Osteocyte (in vitro differentiated cells): ENCODE measurements around the gene SUCLG2. TPM values are rescaled to one million over a fixed set of nuclear protein-coding genes. Genes with fewer than 3 reads are reported as not detected.

Experiments
- DNase-seq: peaks from one replicate; pipeline ENCODE4 v3.0.0; 2021; ENCODE audit warnings: mixed read lengths; ENCODE audit not compliant: unreplicated experiment; ENCODE audit errors: extremely low spot score
- H3K27ac Mint-ChIP-seq: one replicate; pipeline ENCODE4 v1.8.0; 2021; ENCODE audit warnings: mild to moderate bottlenecking, mixed read lengths; ENCODE audit not compliant: unreplicated experiment
- H3K27me3 Mint-ChIP-seq: one replicate; pipeline ENCODE4 v1.8.0; 2021; ENCODE audit warnings: mixed read lengths; ENCODE audit not compliant: unreplicated experiment
- H3K36me3 Mint-ChIP-seq: one replicate; pipeline ENCODE4 v1.8.0; 2021; ENCODE audit warnings: mixed read lengths; ENCODE audit not compliant: unreplicated experiment
- H3K4me1 Mint-ChIP-seq: one replicate; pipeline ENCODE4 v1.8.0; 2021; ENCODE audit warnings: mixed read lengths; ENCODE audit not compliant: unreplicated experiment
- H3K4me3 Mint-ChIP-seq: one replicate; pipeline ENCODE4 v1.8.0; 2021; ENCODE audit warnings: mild to moderate bottlenecking, moderate library complexity, mixed read lengths; ENCODE audit not compliant: unreplicated experiment
- H3K9me3 Mint-ChIP-seq: one replicate; pipeline ENCODE4 v1.8.0; 2021; ENCODE audit warnings: mixed read lengths; ENCODE audit not compliant: unreplicated experiment
- total RNA-seq: library from RNA; stranded (reverse); gene quantifications from 2 replicates; pipeline ENCODE4 v1.2.1, GENCODE V29; 2021
- TF ChIP-seq, protein P1 (sequence below): fragments of 200-600 bp; sonication (generic); IDR thresholded peaks from 2 replicates; pipeline ENCODE4 v1.5.0; 2021; ENCODE audit warnings: antibody characterized with exemption, mild to moderate bottlenecking, moderate library complexity

Gene SUCLG2
- total RNA-seq, 1 donor from 2014 or later = 32.1 TPM

DNA sequence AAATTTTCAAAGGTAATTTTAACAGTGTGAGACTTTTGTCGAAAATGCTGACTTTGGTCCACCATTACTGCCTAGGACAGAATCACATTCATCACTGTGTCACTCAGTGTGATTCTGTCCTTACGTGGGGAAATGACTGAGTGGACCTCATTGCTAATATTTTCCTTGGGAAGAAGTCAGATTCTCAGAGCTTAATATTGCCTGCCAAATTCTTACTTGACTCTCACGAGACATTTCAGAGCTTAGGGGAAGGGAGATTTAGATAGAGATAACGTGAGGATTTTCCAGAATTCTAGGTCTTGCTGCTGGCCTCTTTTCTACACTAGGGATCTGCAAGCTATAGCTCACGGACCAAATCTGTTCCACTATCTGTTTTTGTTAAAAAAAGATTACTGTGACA lies 270.4 kb downstream of the SUCLG2 start:
- DNase-seq = no peak
- H3K27ac Mint-ChIP-seq = no peak overlapping the region
- no peak overlapping the region for H3K4me3 Mint-ChIP-seq
- H3K4me1 Mint-ChIP-seq = peaks cover 16% of the 10 kb centered on the region
- H3K36me3 Mint-ChIP-seq = peaks cover 8% of the 10 kb centered on the region
- TF ChIP-seq, protein P1, sequence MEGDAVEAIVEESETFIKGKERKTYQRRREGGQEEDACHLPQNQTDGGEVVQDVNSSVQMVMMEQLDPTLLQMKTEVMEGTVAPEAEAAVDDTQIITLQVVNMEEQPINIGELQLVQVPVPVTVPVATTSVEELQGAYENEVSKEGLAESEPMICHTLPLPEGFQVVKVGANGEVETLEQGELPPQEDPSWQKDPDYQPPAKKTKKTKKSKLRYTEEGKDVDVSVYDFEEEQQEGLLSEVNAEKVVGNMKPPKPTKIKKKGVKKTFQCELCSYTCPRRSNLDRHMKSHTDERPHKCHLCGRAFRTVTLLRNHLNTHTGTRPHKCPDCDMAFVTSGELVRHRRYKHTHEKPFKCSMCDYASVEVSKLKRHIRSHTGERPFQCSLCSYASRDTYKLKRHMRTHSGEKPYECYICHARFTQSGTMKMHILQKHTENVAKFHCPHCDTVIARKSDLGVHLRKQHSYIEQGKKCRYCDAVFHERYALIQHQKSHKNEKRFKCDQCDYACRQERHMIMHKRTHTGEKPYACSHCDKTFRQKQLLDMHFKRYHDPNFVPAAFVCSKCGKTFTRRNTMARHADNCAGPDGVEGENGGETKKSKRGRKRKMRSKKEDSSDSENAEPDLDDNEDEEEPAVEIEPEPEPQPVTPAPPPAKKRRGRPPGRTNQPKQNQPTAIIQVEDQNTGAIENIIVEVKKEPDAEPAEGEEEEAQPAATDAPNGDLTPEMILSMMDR = no peak
- peaks cover 7% of the 10 kb centered on the region for H3K9me3 Mint-ChIP-seq
- no peaks in the 10 kb centered on the region for H3K27me3 Mint-ChIP-seq

DNA sequence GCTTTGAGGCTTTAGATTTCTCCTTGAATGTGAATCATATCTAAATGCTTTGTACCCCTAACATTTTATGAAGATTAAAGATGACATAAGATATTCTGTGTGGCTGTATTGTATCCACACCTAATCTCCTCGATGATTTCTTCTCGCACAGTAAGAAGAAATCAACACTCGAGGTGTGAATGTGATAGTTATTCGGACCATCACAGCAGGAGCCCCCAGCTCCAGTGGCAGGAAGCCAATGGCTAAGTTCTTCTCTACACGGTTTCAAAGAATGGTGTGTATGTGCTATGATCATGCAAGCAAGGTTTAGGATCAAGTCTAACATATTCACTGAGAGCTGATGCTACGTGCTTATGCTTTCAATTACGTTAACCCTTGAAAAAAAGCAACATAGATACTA lies 271.0 kb downstream of the SUCLG2 start:
- no peak overlapping the region for H3K27ac Mint-ChIP-seq
- no peak for DNase-seq
- peaks cover 8% of the 10 kb centered on the region for H3K36me3 Mint-ChIP-seq
- H3K4me3 Mint-ChIP-seq = no peak overlapping the region
- peaks cover 4% of the 10 kb centered on the region for H3K9me3 Mint-ChIP-seq
- TF ChIP-seq, protein P1 = no peak
- no peaks in the 10 kb centered on the region for H3K27me3 Mint-ChIP-seq
- H3K4me1 Mint-ChIP-seq = peaks cover 16% of the 10 kb centered on the region

DNA sequence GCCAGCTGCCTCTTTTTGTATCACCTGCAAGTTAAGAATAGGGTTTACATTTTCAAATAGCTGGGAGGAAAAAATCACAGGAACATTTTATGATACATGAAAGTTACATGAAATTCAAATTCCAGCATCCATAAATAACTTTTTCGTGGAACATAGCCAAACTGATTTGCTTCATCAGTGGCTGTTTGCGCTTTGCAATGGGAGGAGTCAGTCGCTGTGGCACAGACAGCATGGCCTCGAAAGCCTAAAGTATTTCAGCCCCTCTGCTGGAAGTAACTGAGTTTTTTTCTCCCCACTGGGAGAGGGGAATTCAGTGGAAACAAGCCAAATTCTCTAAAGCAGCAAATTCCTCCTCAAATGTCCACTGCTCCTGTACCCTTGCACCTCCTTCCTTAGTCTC lies 271.9 kb downstream of the SUCLG2 start:
- DNase-seq = no peak
- Mint-ChIP-seq H3K27me3 (no peaks in the 10 kb centered on the region), H3K27ac (no peak overlapping the region), H3K36me3 (peaks cover 8% of the 10 kb centered on the region), H3K9me3 (peaks cover 4% of the 10 kb centered on the region), H3K4me1 (peaks cover 16% of the 10 kb centered on the region), H3K4me3 (no peak overlapping the region)
- TF ChIP-seq, protein P1 = no peak

DNA sequence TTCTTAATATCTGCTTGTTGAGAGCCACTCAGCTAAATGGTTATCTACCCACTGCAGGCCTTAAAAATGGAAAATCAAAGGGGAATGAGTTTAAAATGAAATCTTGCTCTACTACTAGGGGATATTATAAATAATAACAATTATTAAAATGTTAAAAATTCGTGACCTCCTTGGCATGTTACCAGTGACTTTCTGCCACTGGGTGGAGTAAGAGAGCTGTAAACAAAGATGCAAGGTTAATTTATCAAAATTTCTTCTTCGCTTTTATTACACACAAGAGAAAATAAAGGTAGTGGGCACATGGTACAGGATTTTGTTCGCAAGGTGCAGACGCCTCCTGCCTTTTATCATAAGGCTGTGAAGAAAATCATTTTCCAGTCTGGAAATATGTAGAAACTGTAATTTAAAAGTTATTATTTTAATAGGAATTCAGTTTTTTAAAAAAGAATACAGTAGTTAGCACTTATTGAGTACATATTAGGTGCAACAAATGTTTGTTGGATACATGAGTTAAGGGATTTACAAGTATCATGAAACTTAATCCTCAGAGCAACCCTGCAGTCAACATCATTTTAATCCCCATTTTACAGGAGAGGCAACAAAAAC lies 272.6 kb downstream of the SUCLG2 start:
- peaks cover 16% of the 10 kb centered on the region for H3K4me1 Mint-ChIP-seq
- H3K4me3 Mint-ChIP-seq = no peak overlapping the region
- TF ChIP-seq, protein P1 = peak; percentile 84
- peaks cover 8% of the 10 kb centered on the region for H3K36me3 Mint-ChIP-seq
- peaks cover 4% of the 10 kb centered on the region for H3K9me3 Mint-ChIP-seq
- H3K27me3 Mint-ChIP-seq = no peaks in the 10 kb centered on the region
- H3K27ac Mint-ChIP-seq = no peak overlapping the region
- DNase-seq = no peak

DNA sequence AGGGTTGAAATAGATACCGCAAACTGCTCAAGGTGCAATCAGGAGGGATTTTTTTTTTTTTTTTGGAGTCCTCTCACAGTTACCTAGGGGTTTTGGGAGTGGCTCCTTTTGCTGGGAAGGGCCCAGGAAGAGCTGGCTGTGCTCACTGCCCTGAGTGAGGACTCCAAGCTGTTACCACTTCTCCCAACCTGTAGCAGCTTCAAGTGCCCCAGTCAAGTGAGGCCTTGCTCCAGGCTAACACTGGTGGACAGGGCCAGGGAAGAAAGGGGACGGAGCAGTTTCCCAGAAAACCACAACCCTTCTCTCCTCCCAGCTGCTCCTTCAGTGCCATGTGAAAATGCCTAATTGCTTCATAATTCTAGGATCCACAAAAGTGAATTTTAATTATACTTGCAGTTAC lies 274.3 kb downstream of the SUCLG2 start:
- TF ChIP-seq, protein P1 = no peak
- no peak overlapping the region for H3K27ac Mint-ChIP-seq
- H3K4me1 Mint-ChIP-seq = peaks cover 16% of the 10 kb centered on the region
- peaks cover 12% of the 10 kb centered on the region for H3K36me3 Mint-ChIP-seq
- no peak for DNase-seq
- no peak overlapping the region for H3K4me3 Mint-ChIP-seq
- H3K27me3 Mint-ChIP-seq = no peaks in the 10 kb centered on the region
- no peaks in the 10 kb centered on the region for H3K9me3 Mint-ChIP-seq
